Fibroblast of pulmonary artery (primary cell): ENCODE results near the gene DGKI.
A peak's percentile ranks its signal among the peaks of the same experiment; 100 is the strongest.

Experiments used
- DNase-seq: peaks from one replicate; pipeline ENCODE4 v3.0.0-alpha.2; 2010; ENCODE audit warnings: low read depth
- H3K4me3 ChIP-seq: replicated peaks from 2 replicates; pipeline ENCODE4 v1.5.1; 2011; ENCODE audit warnings: low read depth, mild to moderate bottlenecking, control low read depth, low read length, moderate library complexity
- CTCF ChIP-seq: IDR thresholded peaks from 2 replicates; pipeline ENCODE4 v1.5.1; 2011; ENCODE audit warnings: mild to moderate bottlenecking, control low read depth, low read length, inconsistent platforms; ENCODE audit errors: missing control alignments

Gene DGKI

GRCh38 chr7:137618748-137619147 lies 228.0 kb downstream of the DGKI start:
- H3K4me3 ChIP-seq = no peak overlapping the region
- no peak for DNase-seq
- TF ChIP-seq CTCF = no peak

GRCh38 chr7:137613006-137613525 lies 233.7 kb downstream of the DGKI start:
- no peak overlapping the region for H3K4me3 ChIP-seq
- no peak for DNase-seq
- TF ChIP-seq CTCF = no peak

GRCh38 chr7:137611606-137612005 lies 235.2 kb downstream of the DGKI start:
- no peak for TF ChIP-seq CTCF
- DNase-seq = no peak
- no peak overlapping the region for H3K4me3 ChIP-seq

- DNase-seq = peak; percentile 8
- no peak overlapping the region for H3K4me3 ChIP-seq
- TF ChIP-seq CTCF = no peak
Measured at GRCh38 chr7:137609500-137609899, 237.3 kb downstream of the DGKI start.

- TF ChIP-seq CTCF = peak; percentile 38
Measured at GRCh38 chr7:137606061-137606674, 240.6 kb downstream of the DGKI start.

GRCh38 chr7:137603043-137603442 lies 243.7 kb downstream of the DGKI start:
- no peak overlapping the region for H3K4me3 ChIP-seq
- TF ChIP-seq CTCF = no peak

More at GRCh38 chr7:137606061-137606674, 240.6 kb downstream of the DGKI start:
- DNase-seq = peak; percentile 82
- H3K4me3 ChIP-seq = no peak overlapping the region

GRCh38 chr7:137601642-137602041 lies 245.1 kb downstream of the DGKI start:
- no peak for DNase-seq
- H3K4me3 ChIP-seq = no peak overlapping the region
- TF ChIP-seq CTCF = no peak

More at GRCh38 chr7:137603043-137603442, 243.7 kb downstream of the DGKI start:
- no peak for DNase-seq
